Parathyroid adenoma (tissue), 2 donors: ENCODE results near the gene TANC1.

Experiments used
- H2AFZ ChIP-seq: fragments of 300-600 bp; sonication (generic); one replicate; pipeline ENCODE4 v1.7.0; 2017; ENCODE audit warnings: antibody characterized with exemption, mild to moderate bottlenecking
- H3K27ac ChIP-seq: fragments of 300-600 bp; sonication (generic); one replicate; pipeline ENCODE4 v1.7.0; 2017
- H3K27me3 ChIP-seq: fragments of 300-600 bp; sonication (generic); one replicate; pipeline ENCODE4 v1.7.0; 2017; ENCODE audit warnings: low read length; ENCODE audit not compliant: control insufficient read depth, insufficient read depth
- H3K36me3 ChIP-seq: fragments of 300-600 bp; sonication (generic); one replicate; pipeline ENCODE4 v1.7.0; 2017; ENCODE audit warnings: low read length; ENCODE audit not compliant: control insufficient read depth, insufficient read depth
- H3K4me1 ChIP-seq: fragments of 300-600 bp; sonication (generic); one replicate; pipeline ENCODE4 v1.7.0; 2017; ENCODE audit warnings: control low read depth
- H3K4me2 ChIP-seq: fragments of 300-600 bp; sonication (generic); one replicate; pipeline ENCODE4 v1.7.0; 2017; ENCODE audit warnings: low read length
- H3K4me3 ChIP-seq: fragments of 300-600 bp; sonication (generic); one replicate; pipeline ENCODE4 v1.7.0; 2017; ENCODE audit warnings: low read depth, low read length
- H3K79me2 ChIP-seq: fragments of 300-600 bp; sonication (generic); one replicate; pipeline ENCODE4 v1.7.0; 2017; ENCODE audit warnings: control low read depth
- H3K9ac ChIP-seq: fragments of 300-600 bp; sonication (generic); one replicate; pipeline ENCODE4 v1.7.0; 2017; ENCODE audit warnings: mild to moderate bottlenecking
- H3K9me3 ChIP-seq: fragments of 300-600 bp; sonication (generic); one replicate; pipeline ENCODE4 v1.7.0; 2017; ENCODE audit warnings: low read length; ENCODE audit not compliant: control insufficient read depth
- CTCF ChIP-seq: fragments of 300-600 bp; sonication (generic); IDR thresholded peaks from one replicate; pipeline ENCODE4 v1.7.0; 2017; ENCODE audit warnings: antibody characterized with exemption, mild to moderate bottlenecking
- donor health status: primary hyperparathyroidism.

The TANC1 gene

GRCh38 chr2:158990397-158991214 is 22.2 kb downstream of the TANC1 start:
- no peak overlapping the region for H3K27ac ChIP-seq
- peaks cover 19% of the 10 kb centered on the region for H3K79me2 ChIP-seq
- H3K27me3 ChIP-seq: no peaks in the 10 kb centered on the region
- no peak overlapping the region for H2AFZ ChIP-seq
- no peak overlapping the region for H3K4me3 ChIP-seq
- no peak overlapping the region for H3K9ac ChIP-seq
- no peaks in the 10 kb centered on the region for H3K36me3 ChIP-seq
- TF ChIP-seq CTCF: no peak
- no peaks in the 10 kb centered on the region for H3K4me1 ChIP-seq
- H3K9me3 ChIP-seq: no peaks in the 10 kb centered on the region
- no peak overlapping the region for H3K4me2 ChIP-seq

- Histone ChIP-seq H3K79me2 (peaks cover 7% of the 10 kb centered on the region), H2AFZ (no peak overlapping the region), H3K4me1 (no peaks in the 10 kb centered on the region)
Measured at GRCh38 chr2:158993030-158993429, 24.6 kb downstream of the TANC1 start.

GRCh38 chr2:158993721-158994587 is 25.5 kb downstream of the TANC1 start:
- H3K36me3 ChIP-seq: no peaks in the 10 kb centered on the region
- H3K4me3 ChIP-seq: no peak overlapping the region
- peaks cover under 1% of the 10 kb centered on the region for H3K79me2 ChIP-seq
- no peak overlapping the region for H3K27ac ChIP-seq
- no peak for TF ChIP-seq CTCF
- no peaks in the 10 kb centered on the region for H3K27me3 ChIP-seq
- H3K4me1 ChIP-seq: no peaks in the 10 kb centered on the region
- no peak overlapping the region for H3K4me2 ChIP-seq
- H3K9me3 ChIP-seq: no peaks in the 10 kb centered on the region
- H2AFZ ChIP-seq: no peak overlapping the region
- H3K9ac ChIP-seq: no peak overlapping the region

More at GRCh38 chr2:158993030-158993429, 24.6 kb downstream of the TANC1 start:
- Histone ChIP-seq H3K9ac (no peak overlapping the region), H3K36me3 (no peaks in the 10 kb centered on the region), H3K27me3 (no peaks in the 10 kb centered on the region), H3K9me3 (no peaks in the 10 kb centered on the region), H3K4me2 (no peak overlapping the region), H3K4me3 (no peak overlapping the region), H3K27ac (no peak overlapping the region)
- no peak for TF ChIP-seq CTCF

GRCh38 chr2:158994920-158995676 is 26.7 kb downstream of the TANC1 start:
- Histone ChIP-seq H3K79me2 (no peaks in the 10 kb centered on the region), H3K9ac (no peak overlapping the region), H3K4me1 (no peaks in the 10 kb centered on the region), H3K27ac (no peak overlapping the region), H2AFZ (no peak overlapping the region), H3K27me3 (no peaks in the 10 kb centered on the region), H3K4me2 (no peak overlapping the region), H3K9me3 (no peaks in the 10 kb centered on the region), H3K4me3 (no peak overlapping the region), H3K36me3 (no peaks in the 10 kb centered on the region)
- TF ChIP-seq CTCF: no peak
